HepG2 (cell line): ENCODE results near the gene CTDP1. TPM values are rescaled to one million over a fixed set of nuclear protein-coding genes. Genes with fewer than 3 reads are reported as not detected.

ENCODE experiments used
- ATAC-seq: fragments of 200-7000 bp; cut with Tn5 transposase; 3 replicates; pipeline ENCODE4 v1.9.1; 2020; ENCODE audit warnings: mild to moderate bottlenecking, moderate library complexity
- BruUV-seq: library from RNA; stranded (reverse); fragments of 400-500 nt; replicated peaks from 2 replicates; lab custom pipeline; 2021; lab: Mats Ljungman, UMichigan
- CTCF ChIA-PET: fragments of 300-600 bp; formaldehyde crosslinking; extraction: SDS; loops from one replicate; lab custom pipeline; 2021; ENCODE audit warnings: low total read pairs, inconsistent platforms, low intra/inter-chr PET ratio; lab: Yijun Ruan, JAX
- POLR2A ChIA-PET: fragments of 350-600 bp; sonication (Branson Sonifier 250); formaldehyde crosslinking; loops from one replicate; lab custom pipeline; 2020; ENCODE audit warnings: antibody characterized with exemption, inconsistent platforms; lab: Yijun Ruan, JAX
- DNase-seq: peaks from one replicate; pipeline ENCODE4 v3.0.0-alpha.2; 2015; ENCODE audit warnings: low spot score
- FAIRE-seq: peaks from 3 replicates; lab custom pipeline; 2011; peaks lifted over from hg19 to GRCh38; lab: Jason Lieb, UNC
- H2AFZ ChIP-seq: one replicate; pipeline ENCODE4 v1.6.1; 2011; ENCODE audit warnings: low read length, inconsistent platforms
- H3K27ac ChIP-seq: fragments of 300-600 bp; 3 replicates; pipeline ENCODE4 v1.8.0; 2011; ENCODE audit warnings: mixed run types, mild to moderate bottlenecking, mixed read lengths, low read length, inconsistent platforms; ENCODE audit not compliant: insufficient read depth; ENCODE audit errors: extremely low read length
- H3K27me3 ChIP-seq, 2 experiments: fragments of 200-600 bp in 1 of 2; 2 replicates in 1 of 2; 3 replicates in 1 of 2; pipeline versions ENCODE4 v1.6.0 to v1.8.0; 2011; ENCODE audit warnings: low read length in 2 of 2, mild to moderate bottlenecking in 2 of 2, moderate library complexity in 2 of 2, inconsistent platforms in 1 of 2; ENCODE audit not compliant: insufficient read depth in 2 of 2, control insufficient read depth in 1 of 2
- H3K36me3 ChIP-seq, 2 experiments: fragments of 200-600 bp in 1 of 2; replicated peaks in 1 of 2; 2 replicates in 1 of 2; 3 replicates in 1 of 2; pipeline versions ENCODE4 v1.5.1 to v1.8.0; 2011; ENCODE audit warnings: low read length in 2 of 2, inconsistent platforms in 1 of 2; ENCODE audit not compliant: insufficient read depth in 2 of 2, control insufficient read depth in 1 of 2
- H3K4me1 ChIP-seq: 2 replicates; pipeline ENCODE4 v1.5.1; 2012; ENCODE audit warnings: low read length, inconsistent platforms; ENCODE audit not compliant: insufficient read depth
- H3K4me2 ChIP-seq: 2 replicates; pipeline ENCODE4 v1.6.0; 2011; ENCODE audit warnings: low read depth, low read length, inconsistent platforms
- H3K4me3 ChIP-seq, 3 experiments: fragments of 200-600 bp in 1 of 3; sonication (generic), shearing (Covaris generic) in 1 of 3; replicated peaks in 1 of 3; 2 replicates each; pipeline ENCODE4 v1.5.1; 2011 to 2016; ENCODE audit warnings: low read length in 3 of 3, inconsistent platforms in 2 of 3, low read depth in 2 of 3, mild to moderate bottlenecking in 2 of 3, control low read depth in 1 of 3, mixed read lengths in 1 of 3; ENCODE audit not compliant: insufficient read depth in 1 of 3
- H3K79me2 ChIP-seq: one replicate; pipeline ENCODE4 v1.6.1; 2011; ENCODE audit warnings: low read length, inconsistent platforms; ENCODE audit not compliant: insufficient read depth
- H3K9ac ChIP-seq: 2 replicates; pipeline ENCODE4 v1.6.0; 2011; ENCODE audit warnings: mild to moderate bottlenecking, low read depth, low read length, inconsistent platforms; ENCODE audit not compliant: insufficient read depth
- H3K9me3 ChIP-seq: 2 replicates; pipeline ENCODE4 v1.5.1; 2012; ENCODE audit warnings: mild to moderate bottlenecking, low read length
- H4K20me1 ChIP-seq: 2 replicates; pipeline ENCODE4 v1.6.0; 2011; ENCODE audit warnings: inconsistent platforms, mild to moderate bottlenecking, low read length, moderate library complexity; ENCODE audit not compliant: insufficient read depth
- ARID2 ChIP-seq: sonication (generic); formaldehyde crosslinking; IDR thresholded peaks from 2 replicates; pipeline ENCODE4 v1.8.1; 2022; ENCODE audit warnings: mild to moderate bottlenecking, missing genetic modification reagents, borderline replicate concordance
- ARNT ChIP-seq: fragments of 450-650 bp; IDR thresholded peaks from 2 replicates; pipeline ENCODE4 v1.6.1; 2017
- CERS6 ChIP-seq: sonication (generic); formaldehyde crosslinking; IDR thresholded peaks from 2 replicates; pipeline ENCODE4 v1.5.0; 2020; ENCODE audit warnings: missing genetic modification reagents
- KDM4B ChIP-seq: sonication (generic); formaldehyde crosslinking; IDR thresholded peaks from 2 replicates; pipeline ENCODE4 v1.4.0; 2020; ENCODE audit warnings: missing genetic modification reagents
- MAX ChIP-seq: IDR thresholded peaks from 2 replicates; pipeline ENCODE4 v1.6.1; 2012; ENCODE audit warnings: inconsistent platforms
- PBX2 ChIP-seq: IDR thresholded peaks from 2 replicates; pipeline ENCODE4 v1.6.1; 2016; ENCODE audit warnings: control low read depth
- RFXAP ChIP-seq: sonication (generic); formaldehyde crosslinking; IDR thresholded peaks from 2 replicates; pipeline ENCODE4 v1.4.0; 2020; ENCODE audit warnings: missing genetic modification reagents, borderline replicate concordance
- SMYD3 ChIP-seq: sonication (generic); formaldehyde crosslinking; IDR thresholded peaks from 2 replicates; pipeline ENCODE4 v1.8.1; 2023; ENCODE audit warnings: mild to moderate bottlenecking, missing genetic modification reagents
- TARDBP ChIP-seq: sonication (generic); formaldehyde crosslinking; IDR thresholded peaks from 2 replicates; pipeline ENCODE4 v1.8.0; 2022; ENCODE audit warnings: mild to moderate bottlenecking, missing genetic modification reagents
- ZNF432 ChIP-seq: sonication (generic); formaldehyde crosslinking; IDR thresholded peaks from 2 replicates; pipeline ENCODE4 v1.5.0; 2020; ENCODE audit warnings: missing genetic modification reagents, mild to moderate bottlenecking, borderline replicate concordance
- ZNF512 ChIP-seq: sonication (generic); formaldehyde crosslinking; IDR thresholded peaks from 2 replicates; pipeline ENCODE4 v1.4.0; 2020; ENCODE audit warnings: mild to moderate bottlenecking, missing genetic modification reagents
- ZNF572 ChIP-seq: sonication (generic); formaldehyde crosslinking; IDR thresholded peaks from 2 replicates; pipeline ENCODE4 v1.5.1; 2020; ENCODE audit warnings: mild to moderate bottlenecking, missing genetic modification reagents
- ZNF574 ChIP-seq: sonication (generic); formaldehyde crosslinking; IDR thresholded peaks from 2 replicates; pipeline ENCODE4 v1.4.0; 2020; ENCODE audit warnings: missing genetic modification reagents
- WGBS: methylation state at CpG from one replicate; pipeline ENCODE4 v1.1.6; 2017; ENCODE audit warnings: low lambda C conversion rate; 5-methylcytosine and 5-hydroxymethylcytosine counted together
- in situ Hi-C: cut with HindIII; loops from 2 replicates; pipeline ENCODE4 v1.10.0; 2017; ENCODE audit warnings: low pct_unique_long_range_greater_than_20kb; ENCODE audit not compliant: extremely low pct_ligation_motif_present
- intact Hi-C: fragments of 100-400 bp; cut with micrococcal nuclease; formaldehyde crosslinking; loops from one replicate; pipeline ENCODE4 v1.10.0; 2022; ENCODE audit not compliant: unreplicated experiment
- polyA plus RNA-seq, 8 experiments: library from polyadenylated mRNA; depleted of rRNA in 3 of 8; stranded (reverse) in 7 of 8; unstranded in 1 of 8; fragments of >200 nt; fragmentation: Illumina TruSeq in 4 of 8; extraction: Trizol in 4 of 8; gene quantifications; 2 replicates each; pipeline versions ENCODE4 v1.2.1 to v1.2.3, GENCODE V29; 2011 to 2016; ENCODE audit warnings: low read depth in 4 of 8, missing spikeins in 1 of 8, mixed read lengths in 1 of 8; ENCODE audit not compliant: insufficient read depth in 1 of 8
- total RNA-seq, 5 experiments: library from RNA; depleted of rRNA; stranded (reverse); fragments of >200 nt; fragmentation: Illumina TruSeq; extraction: Trizol; gene quantifications; 2 replicates each; pipeline ENCODE4 v1.2.3, GENCODE V29; 2016; ENCODE audit warnings: low read depth in 1 of 5

The CTDP1 gene
- total and polyA plus RNA-seq, 2 of the 13 experiments (the other 11 are each of a cell fraction or from before 2014, with no cell fraction given): 6.9 to 11.0 TPM

- POLR2A ChIA-PET: no interaction called here
Observed at GRCh38 chr18:79718878-79719477, 39.4 kb downstream of the CTDP1 start.

More at GRCh38 chr18:79718878-79719477, 39.4 kb downstream of the CTDP1 start:
- no peak for TF ChIP-seq SMYD3 (CRISPR knock-in tag)
- TF ChIP-seq TARDBP (CRISPR knock-in tag): no peak
- TF ChIP-seq ARID2 (CRISPR knock-in tag): no peak
- TF ChIP-seq ARNT: no peak
- TF ChIP-seq MAX: no peak
- no peak for TF ChIP-seq PBX2 (CRISPR knock-in tag)
- TF ChIP-seq CERS6: no peak
- no peak for TF ChIP-seq ZNF572
- TF ChIP-seq ZNF574: no peak
- TF ChIP-seq RFXAP (CRISPR knock-in tag): no peak
- no peak for TF ChIP-seq ZNF432 (CRISPR knock-in tag)
- no peak for TF ChIP-seq ZNF512 (CRISPR knock-in tag)
- TF ChIP-seq KDM4B: no peak
- DNase-seq (no peak), ATAC-seq (no peak), FAIRE-seq (no peak)
- H4K20me1 ChIP-seq: no peaks in the 10 kb centered on the region
- H3K4me3 ChIP-seq: no peak overlapping the region
- no TSS peak for BruUV-seq
- in situ Hi-C loops: no loop called here
- H3K27me3 ChIP-seq: no peaks in the 10 kb centered on the region
- H3K4me2 ChIP-seq: no peak overlapping the region
- H2AFZ ChIP-seq: no peak overlapping the region
- H3K4me1 ChIP-seq: no peaks in the 10 kb centered on the region
- CTCF ChIA-PET: no interaction called here
- H3K36me3 ChIP-seq: peaks cover 28 to 50% of the 10 kb centered on the region in 2 experiments; a peak in 4 of 5 replicates
- intact Hi-C loops: no loop called here
- no peak overlapping the region for H3K9ac ChIP-seq
- 97% methylated on average over 27 of the region's 30 CpGs for WGBS
- H3K9me3 ChIP-seq: no peaks in the 10 kb centered on the region
- no peak overlapping the region for H3K27ac ChIP-seq
- no peaks in the 10 kb centered on the region for H3K79me2 ChIP-seq
